HCT116 (cell line): Measurements from ENCODE around the gene PHF21B. TPM values are rescaled to one million over a fixed set of nuclear protein-coding genes. Genes with fewer than 3 reads are reported as not detected.

ENCODE experiments used
- ATAC-seq: fragments of 200-7000 bp; cut with Tn5 transposase; 2 replicates; pipeline ENCODE4 v1.9.1; 2020; ENCODE audit warnings: mild to moderate bottlenecking, moderate library complexity
- BruUV-seq: library from RNA; stranded (reverse); fragments of 400-500 nt; replicated peaks from 2 replicates; lab custom pipeline; 2021; lab: Mats Ljungman, UMichigan
- CTCF ChIA-PET: fragments of 300-600 bp; sonication (Branson Sonifier 250); formaldehyde crosslinking; loops from one replicate; lab custom pipeline; 2021; ENCODE audit warnings: antibody characterized with exemption; lab: Charles Lee
- POLR2A ChIA-PET: fragments of 300-600, 350-600 bp; sonication (Branson Sonifier 250); formaldehyde crosslinking; loops from one replicate; lab custom pipeline; 2021; ENCODE audit warnings: antibody characterized with exemption; lab: Charles Lee
- RAD21 ChIA-PET, 2 experiments: fragments of 300-600 bp; sonication (Branson Sonifier 250); formaldehyde crosslinking; loops; one replicate each; lab custom pipeline; 2023; ENCODE audit warnings: low total read pairs in 2 of 2; ENCODE audit not compliant: uncharacterized antibody in 2 of 2, unreplicated experiment in 2 of 2, low non-redundant PET in 1 of 2; lab: Charles Lee
- DNase-seq: peaks from one replicate; pipeline ENCODE4 v3.0.0-alpha.2; 2010; ENCODE audit warnings: low read depth, low spot score
- H2AFZ ChIP-seq: fragments of 200-600 bp; shearing (Covaris generic), sonication (generic); 2 replicates; pipeline ENCODE4 v1.6.1; 2017; ENCODE audit warnings: low read depth, mixed run types, mixed read lengths, antibody characterized with exemption, low read length; ENCODE audit not compliant: poor library complexity, severe bottlenecking
- H3K27ac ChIP-seq: 2 replicates; pipeline ENCODE4 v1.5.1; 2012; ENCODE audit warnings: low read depth, low read length
- H3K27me3 ChIP-seq: fragments of 200-600 bp; sonication (generic); 2 replicates; pipeline ENCODE4 v1.6.1; 2016; ENCODE audit warnings: mixed run types, low read length, mixed read lengths; ENCODE audit not compliant: insufficient read depth
- H3K36me3 ChIP-seq, 2 experiments: fragments of 200-500 bp in 1 of 2; fragments of 200-600 bp in 1 of 2; sonication (Bioruptor generic) in 1 of 2; sonication (generic) in 1 of 2; 2 replicates each; pipeline versions ENCODE4 v1.5.1 to v1.6.1; 2014 to 2016; ENCODE audit warnings: low read length in 2 of 2, inconsistent platforms in 1 of 2, mixed read lengths in 1 of 2, mixed run types in 1 of 2; ENCODE audit not compliant: insufficient read depth in 2 of 2, control insufficient read depth in 1 of 2
- H3K4me1 ChIP-seq, 2 experiments: fragments of 200-600 bp in 1 of 2; sonication (generic) in 1 of 2; 2 replicates each; pipeline versions ENCODE4 v1.5.1 to v1.6.1; 2012 to 2017; ENCODE audit warnings: low read length in 2 of 2, inconsistent platforms in 1 of 2, mild to moderate bottlenecking in 1 of 2, mixed read lengths in 1 of 2, mixed run types in 1 of 2, moderate library complexity in 1 of 2; ENCODE audit not compliant: insufficient read depth in 2 of 2, control insufficient read depth in 1 of 2
- H3K4me2 ChIP-seq: fragments of 200-600 bp; sonication (generic); 2 replicates; pipeline ENCODE4 v1.6.1; 2017; ENCODE audit warnings: mixed run types, low read length, mixed read lengths
- H3K4me3 ChIP-seq, 2 experiments: fragments of 200-600 bp in 1 of 2; sonication (generic) in 1 of 2; replicated peaks in 1 of 2; 2 replicates each; pipeline ENCODE4 v1.5.1; 2011 to 2016; ENCODE audit warnings: low read length in 2 of 2, control low read depth in 1 of 2, low read depth in 1 of 2, mild to moderate bottlenecking in 1 of 2, mixed read lengths in 1 of 2, mixed run types in 1 of 2
- H3K79me2 ChIP-seq: fragments of 200-600 bp; sonication (generic); 2 replicates; pipeline ENCODE4 v1.6.1; 2017; ENCODE audit warnings: mild to moderate bottlenecking, mixed run types, low read length, moderate library complexity, mixed read lengths; ENCODE audit not compliant: insufficient read depth
- H3K9ac ChIP-seq: fragments of 200-600 bp; sonication (generic); 2 replicates; pipeline ENCODE4 v1.6.1; 2016; ENCODE audit warnings: low read length, mixed read lengths
- H3K9me2 ChIP-seq: fragments of 200-600 bp; sonication (generic), shearing (Covaris generic); 2 replicates; pipeline ENCODE4 v1.6.1; 2017; ENCODE audit warnings: mixed run types, mild to moderate bottlenecking, moderate library complexity; ENCODE audit not compliant: insufficient read depth
- H3K9me3 ChIP-seq, 2 experiments: fragments of 200-500 bp in 1 of 2; fragments of 200-600 bp in 1 of 2; sonication (Bioruptor generic) in 1 of 2; sonication (generic) in 1 of 2; 2 replicates each; pipeline ENCODE4 v1.6.1; 2014 to 2017; ENCODE audit warnings: low read length in 2 of 2, mixed read lengths in 2 of 2, inconsistent platforms in 1 of 2, low read depth in 1 of 2, mild to moderate bottlenecking in 1 of 2, mixed run types in 1 of 2, moderate library complexity in 1 of 2; ENCODE audit not compliant: control insufficient read depth in 1 of 2, insufficient read depth in 1 of 2
- H4K20me1 ChIP-seq: fragments of 200-600 bp; sonication (generic), shearing (Covaris generic); 2 replicates; pipeline ENCODE4 v1.6.1; 2017; ENCODE audit warnings: mixed run types, mild to moderate bottlenecking, moderate library complexity; ENCODE audit not compliant: insufficient read depth
- CBX3 ChIP-seq: IDR thresholded peaks from 2 replicates; pipeline ENCODE4 v1.6.1; 2012; ENCODE audit warnings: low read depth
- EGR1 ChIP-seq: IDR thresholded peaks from 2 replicates; pipeline ENCODE4 v1.6.1; 2012; ENCODE audit warnings: low read depth
- ELF1 ChIP-seq: IDR thresholded peaks from 2 replicates; pipeline ENCODE4 v1.6.1; 2012; ENCODE audit warnings: low read depth, borderline replicate concordance
- EZH2 ChIP-seq: fragments of 200-600 bp; sonication (generic); IDR thresholded peaks from 2 replicates; pipeline ENCODE4 v1.6.1; 2017; ENCODE audit warnings: antibody characterized with exemption, mixed run types
- EZH2phosphoT487 ChIP-seq: fragments of 200-600 bp; IDR thresholded peaks from 2 replicates; pipeline ENCODE4 v1.6.1; 2018; ENCODE audit warnings: antibody characterized with exemption, borderline replicate concordance
- FOSL1 ChIP-seq: IDR thresholded peaks from 2 replicates; pipeline ENCODE4 v1.6.1; 2012; ENCODE audit warnings: low read depth
- POLR2A ChIP-seq: IDR thresholded peaks from 2 replicates; pipeline ENCODE4 v1.7.0; 2011; ENCODE audit warnings: borderline replicate concordance; ENCODE audit not compliant: insufficient read depth, insufficient read length; ENCODE audit errors: extremely low read depth
- POLR2AphosphoS5 ChIP-seq: IDR thresholded peaks from 2 replicates; pipeline ENCODE4 v1.6.1; 2011; ENCODE audit warnings: mild to moderate bottlenecking, low read depth, low read length, moderate library complexity
- RAD21 ChIP-seq: IDR thresholded peaks from 2 replicates; pipeline ENCODE4 v1.6.1; 2012; ENCODE audit warnings: low read depth, mild to moderate bottlenecking
- SIN3A ChIP-seq: IDR thresholded peaks from 2 replicates; pipeline ENCODE4 v1.6.1; 2012; ENCODE audit warnings: low read depth
- SRF ChIP-seq: IDR thresholded peaks from 2 replicates; pipeline ENCODE4 v1.6.1; 2012; ENCODE audit warnings: low read depth
- TCF7L2 ChIP-seq: IDR thresholded peaks from 2 replicates; pipeline ENCODE4 v1.7.0; 2011; ENCODE audit warnings: borderline replicate concordance, inconsistent platforms; ENCODE audit not compliant: insufficient read depth, insufficient read length; ENCODE audit errors: extremely low read depth
- YY1 ChIP-seq: IDR thresholded peaks from 2 replicates; pipeline ENCODE4 v1.6.1; 2011; ENCODE audit warnings: low read length, low read depth, moderate library complexity, mild to moderate bottlenecking; ENCODE audit not compliant: insufficient replicate concordance; ENCODE audit errors: extremely low read depth
- ZFX ChIP-seq: fragments of 450-650 bp; IDR thresholded peaks from 2 replicates; pipeline ENCODE4 v1.6.1; 2017
- ZNF274 ChIP-seq: fragments of 200-500 bp; sonication (Bioruptor generic); IDR thresholded peaks from 2 replicates; pipeline ENCODE4 v1.6.1; 2014; ENCODE audit warnings: mild to moderate bottlenecking, low read depth, low read length, inconsistent platforms
- intact Hi-C: fragments of 100-400 bp; cut with micrococcal nuclease; formaldehyde crosslinking; loops from 2 replicates; pipeline ENCODE4 v1.10.0; 2022
- total RNA-seq: library from RNA; stranded (reverse); gene quantifications from one replicate; pipeline ENCODE4 v1.2.1, GENCODE V29; 2021; ENCODE audit not compliant: unreplicated experiment
- TF ChIP-seq, protein P1 (sequence below): IDR thresholded peaks from 2 replicates; pipeline ENCODE4 v1.6.1; 2012
- TF ChIP-seq, protein P2 (sequence below), 3 experiments: fragments of 200-600 bp in 1 of 3; sonication (generic) in 1 of 3; IDR thresholded peaks in 2 of 3; conservative IDR thresholded peaks in 1 of 3; 2 replicates each; pipeline ENCODE4 v1.5.1; 2012 to 2017; ENCODE audit warnings: low read depth in 2 of 3, low read length in 2 of 3, antibody characterized with exemption in 1 of 3, borderline replicate concordance in 1 of 3, control low read depth in 1 of 3, mild to moderate bottlenecking in 1 of 3, mixed read lengths in 1 of 3, mixed run types in 1 of 3, moderate library complexity in 1 of 3; ENCODE audit not compliant: insufficient read depth in 1 of 3
- TF ChIP-seq, protein P3 (sequence below): IDR thresholded peaks from 2 replicates; pipeline ENCODE4 v1.6.1; 2012

The PHF21B gene
- total RNA-seq, 1 experiment from 2014 or later = not detected

DNA sequence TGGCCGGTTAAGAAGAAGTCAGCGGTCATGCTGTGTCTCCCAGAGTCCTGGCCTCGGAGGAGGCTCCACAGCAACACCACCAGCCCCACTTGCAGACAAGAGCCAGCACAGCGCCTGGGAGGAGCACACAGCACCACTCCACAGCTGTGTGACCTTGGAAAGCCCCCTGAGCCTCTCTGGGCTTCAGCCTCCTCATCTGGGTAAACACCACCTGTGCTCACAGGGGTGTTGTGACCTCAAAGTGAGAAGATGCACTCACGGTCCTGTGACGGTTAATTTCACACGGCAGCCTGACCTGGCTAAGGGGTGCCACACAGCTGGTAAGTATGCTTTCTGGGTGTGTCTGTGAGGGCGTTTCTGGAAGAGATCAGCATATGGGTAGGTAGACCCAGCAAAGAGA lies 54.7 kb downstream of the PHF21B start:
- CTCF ChIA-PET = no interaction called here
- intact Hi-C loops = no loop called here

DNA sequence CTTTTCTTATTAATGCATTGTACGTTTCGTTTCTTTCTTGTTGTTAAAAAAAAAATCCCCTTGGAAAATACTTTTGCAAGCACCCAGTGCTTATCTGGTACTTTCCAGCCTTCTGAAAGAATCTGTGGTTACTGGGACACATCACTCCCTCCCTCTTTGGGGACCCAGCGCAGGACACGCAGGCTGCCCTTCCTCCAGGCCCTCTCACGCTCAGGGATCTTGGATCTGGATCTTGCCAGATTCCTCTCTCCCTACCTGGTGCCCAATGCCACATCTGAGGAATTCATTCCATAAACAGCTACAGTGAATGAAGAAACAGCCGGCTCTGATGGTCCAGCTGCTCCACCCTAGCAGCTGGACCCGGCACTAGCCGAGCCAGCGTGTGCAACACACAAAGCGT lies 55.7 kb downstream of the PHF21B start:
- ATAC-seq = no peak
- H3K4me2 ChIP-seq = no peak overlapping the region
- peaks cover 32% of the 10 kb centered on the region; the same call in 1 of the 2 replicates for H3K27me3 ChIP-seq
- no peak overlapping the region for H3K9ac ChIP-seq
- no peaks in the 10 kb centered on the region for H3K79me2 ChIP-seq
- no peak overlapping the region for H2AFZ ChIP-seq
- no peak overlapping the region for H3K4me3 ChIP-seq
- DNase-seq = no peak
- ChIA-PET POLR2A (no interaction called here), CTCF (no interaction called here), RAD21 (no interaction called here)
- no peak overlapping the region for H3K27ac ChIP-seq
- BruUV-seq = no TSS peak
- H3K4me1 ChIP-seq = no peaks in the 10 kb centered on the region
- no peaks in the 10 kb centered on the region for H4K20me1 ChIP-seq
- no peaks in the 10 kb centered on the region for H3K9me2 ChIP-seq
- no peaks in the 10 kb centered on the region for H3K36me3 ChIP-seq
- H3K9me3 ChIP-seq = no peaks in the 10 kb centered on the region
- intact Hi-C loops = no loop called here
- no peak for TF ChIP-seq ZNF274
- no peak for TF ChIP-seq ELF1
- TF ChIP-seq POLR2AphosphoS5 = no peak
- TF ChIP-seq YY1 = no peak
- TF ChIP-seq, protein P1, sequence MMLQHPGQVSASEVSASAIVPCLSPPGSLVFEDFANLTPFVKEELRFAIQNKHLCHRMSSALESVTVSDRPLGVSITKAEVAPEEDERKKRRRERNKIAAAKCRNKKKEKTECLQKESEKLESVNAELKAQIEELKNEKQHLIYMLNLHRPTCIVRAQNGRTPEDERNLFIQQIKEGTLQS = no peak
- TF ChIP-seq POLR2A = no peak
- TF ChIP-seq ZFX = no peak
- TF ChIP-seq, protein P2, sequence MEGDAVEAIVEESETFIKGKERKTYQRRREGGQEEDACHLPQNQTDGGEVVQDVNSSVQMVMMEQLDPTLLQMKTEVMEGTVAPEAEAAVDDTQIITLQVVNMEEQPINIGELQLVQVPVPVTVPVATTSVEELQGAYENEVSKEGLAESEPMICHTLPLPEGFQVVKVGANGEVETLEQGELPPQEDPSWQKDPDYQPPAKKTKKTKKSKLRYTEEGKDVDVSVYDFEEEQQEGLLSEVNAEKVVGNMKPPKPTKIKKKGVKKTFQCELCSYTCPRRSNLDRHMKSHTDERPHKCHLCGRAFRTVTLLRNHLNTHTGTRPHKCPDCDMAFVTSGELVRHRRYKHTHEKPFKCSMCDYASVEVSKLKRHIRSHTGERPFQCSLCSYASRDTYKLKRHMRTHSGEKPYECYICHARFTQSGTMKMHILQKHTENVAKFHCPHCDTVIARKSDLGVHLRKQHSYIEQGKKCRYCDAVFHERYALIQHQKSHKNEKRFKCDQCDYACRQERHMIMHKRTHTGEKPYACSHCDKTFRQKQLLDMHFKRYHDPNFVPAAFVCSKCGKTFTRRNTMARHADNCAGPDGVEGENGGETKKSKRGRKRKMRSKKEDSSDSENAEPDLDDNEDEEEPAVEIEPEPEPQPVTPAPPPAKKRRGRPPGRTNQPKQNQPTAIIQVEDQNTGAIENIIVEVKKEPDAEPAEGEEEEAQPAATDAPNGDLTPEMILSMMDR (IDR thresholded peaks at IDR 0.05 in 2 of 3, conservative IDR thresholded peaks at IDR 0.05 in 1 of 3; ENCODE audit: borderline replicate concordance in 1 of 3, insufficient read depth in 1 of 3, low read depth in 2 of 3, low read length in 2 of 3) = no peak
- no peak for TF ChIP-seq EGR1
- no peak for TF ChIP-seq RAD21
- TF ChIP-seq SIN3A = no peak
- no peak for TF ChIP-seq SRF
- no peak for TF ChIP-seq CBX3
- no peak for TF ChIP-seq EZH2phosphoT487

More for the DNA sequence above, 54.7 kb downstream of the PHF21B start:
- H3K27me3 ChIP-seq = peaks cover 29% of the 10 kb centered on the region; the same call in 1 of the 2 replicates
- H3K36me3 ChIP-seq = no peaks in the 10 kb centered on the region
- no peaks in the 10 kb centered on the region for H3K9me2 ChIP-seq
- TF ChIP-seq RAD21 (no peak), ELF1 (no peak), ZNF274 (no peak), EZH2 (no peak), TCF7L2 (no peak), SRF (no peak), POLR2A (no peak), FOSL1 (no peak), POLR2AphosphoS5 (no peak), EZH2phosphoT487 (no peak), ZFX (no peak), YY1 (no peak)
- TF ChIP-seq, protein P1 = no peak
- TF ChIP-seq, protein P3, sequence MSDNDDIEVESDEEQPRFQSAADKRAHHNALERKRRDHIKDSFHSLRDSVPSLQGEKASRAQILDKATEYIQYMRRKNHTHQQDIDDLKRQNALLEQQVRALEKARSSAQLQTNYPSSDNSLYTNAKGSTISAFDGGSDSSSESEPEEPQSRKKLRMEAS = no peak
- H3K4me1 ChIP-seq = no peaks in the 10 kb centered on the region
- no peak for ATAC-seq
- H4K20me1 ChIP-seq = no peaks in the 10 kb centered on the region
- no peaks in the 10 kb centered on the region for H3K79me2 ChIP-seq
- RAD21 ChIA-PET = no interaction called here
- H3K27ac ChIP-seq = no peak overlapping the region
- H3K4me3 ChIP-seq = no peak overlapping the region
- H2AFZ ChIP-seq = no peak overlapping the region
- H3K9me3 ChIP-seq = no peaks in the 10 kb centered on the region
- POLR2A ChIA-PET = no interaction called here
- DNase-seq = no peak
- no peak overlapping the region for H3K9ac ChIP-seq
- H3K4me2 ChIP-seq = no peak overlapping the region
- BruUV-seq = no TSS peak
